Endothelial cell (in vitro differentiated cells): ENCODE data around the gene KANSL1L. TPM values are rescaled to one million over a fixed set of nuclear protein-coding genes. Genes with fewer than 3 reads are reported as not detected.

Experiments
- DNase-seq: peaks from one replicate; pipeline ENCODE4 v3.0.0; 2021; ENCODE audit warnings: low spot score
- H3K27ac Mint-ChIP-seq: one replicate; pipeline ENCODE4 v1.8.0; 2021; ENCODE audit warnings: mixed read lengths, inconsistent platforms; ENCODE audit not compliant: unreplicated experiment
- H3K27me3 Mint-ChIP-seq: one replicate; pipeline ENCODE4 v1.8.0; 2021; ENCODE audit warnings: mild to moderate bottlenecking, moderate library complexity, mixed read lengths, inconsistent platforms; ENCODE audit not compliant: unreplicated experiment
- H3K36me3 Mint-ChIP-seq: one replicate; pipeline ENCODE4 v1.8.0; 2021; ENCODE audit warnings: mild to moderate bottlenecking, low read depth, mixed read lengths, inconsistent platforms; ENCODE audit not compliant: unreplicated experiment
- H3K4me1 Mint-ChIP-seq: one replicate; pipeline ENCODE4 v1.8.0; 2021; ENCODE audit warnings: mild to moderate bottlenecking, mixed read lengths, inconsistent platforms; ENCODE audit not compliant: unreplicated experiment
- H3K4me3 Mint-ChIP-seq: one replicate; pipeline ENCODE4 v1.8.0; 2021; ENCODE audit warnings: mild to moderate bottlenecking, mixed read lengths, inconsistent platforms; ENCODE audit not compliant: unreplicated experiment
- H3K9me3 Mint-ChIP-seq: one replicate; pipeline ENCODE4 v1.8.0; 2021; ENCODE audit warnings: mixed read lengths, inconsistent platforms; ENCODE audit not compliant: unreplicated experiment
- total RNA-seq: library from RNA; stranded (reverse); fragmentation: NEBNext Ultra II Directional; extraction: Animal tissue kit (Norgen Biotek cat#: 25700); gene quantifications from one replicate; pipeline ENCODE4 v1.2.1, GENCODE V29; 2021; ENCODE audit not compliant: unreplicated experiment
- TF ChIP-seq, protein P1 (sequence below): fragments of 200-600 bp; sonication (generic); IDR thresholded peaks from one replicate; pipeline ENCODE4 v1.5.0; 2021; ENCODE audit warnings: antibody characterized with exemption; ENCODE audit not compliant: unreplicated experiment

KANSL1L gene
- total RNA-seq, 1 donor from 2014 or later, result 13.0 TPM

DNA sequence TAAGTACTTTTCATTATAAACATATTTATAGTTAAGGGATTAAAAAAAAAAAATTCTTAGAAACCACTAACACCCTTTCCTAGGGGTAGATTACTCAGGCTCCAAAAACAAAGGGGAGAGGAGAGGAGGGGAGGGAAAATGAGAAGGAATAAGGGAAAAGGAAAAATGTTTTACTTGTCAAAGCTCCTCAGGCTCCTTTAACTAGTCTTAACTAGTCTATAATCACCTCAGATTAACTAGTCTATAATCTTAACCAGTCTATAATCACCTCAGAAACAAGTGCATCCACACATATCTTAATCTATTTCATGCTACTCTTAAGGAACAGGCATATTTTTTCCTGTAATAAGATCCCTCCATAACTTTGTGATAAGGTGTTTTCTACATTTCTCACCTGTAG is 76.4 kb downstream of the KANSL1L start:
- Mint-ChIP-seq H3K27ac (no peak overlapping the region), H3K4me1 (no peaks in the 10 kb centered on the region), H3K27me3 (no peaks in the 10 kb centered on the region), H3K9me3 (no peaks in the 10 kb centered on the region), H3K36me3 (no peaks in the 10 kb centered on the region), H3K4me3 (no peak overlapping the region)
- TF ChIP-seq, protein P1, sequence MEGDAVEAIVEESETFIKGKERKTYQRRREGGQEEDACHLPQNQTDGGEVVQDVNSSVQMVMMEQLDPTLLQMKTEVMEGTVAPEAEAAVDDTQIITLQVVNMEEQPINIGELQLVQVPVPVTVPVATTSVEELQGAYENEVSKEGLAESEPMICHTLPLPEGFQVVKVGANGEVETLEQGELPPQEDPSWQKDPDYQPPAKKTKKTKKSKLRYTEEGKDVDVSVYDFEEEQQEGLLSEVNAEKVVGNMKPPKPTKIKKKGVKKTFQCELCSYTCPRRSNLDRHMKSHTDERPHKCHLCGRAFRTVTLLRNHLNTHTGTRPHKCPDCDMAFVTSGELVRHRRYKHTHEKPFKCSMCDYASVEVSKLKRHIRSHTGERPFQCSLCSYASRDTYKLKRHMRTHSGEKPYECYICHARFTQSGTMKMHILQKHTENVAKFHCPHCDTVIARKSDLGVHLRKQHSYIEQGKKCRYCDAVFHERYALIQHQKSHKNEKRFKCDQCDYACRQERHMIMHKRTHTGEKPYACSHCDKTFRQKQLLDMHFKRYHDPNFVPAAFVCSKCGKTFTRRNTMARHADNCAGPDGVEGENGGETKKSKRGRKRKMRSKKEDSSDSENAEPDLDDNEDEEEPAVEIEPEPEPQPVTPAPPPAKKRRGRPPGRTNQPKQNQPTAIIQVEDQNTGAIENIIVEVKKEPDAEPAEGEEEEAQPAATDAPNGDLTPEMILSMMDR, result no peak
- no peak for DNase-seq

- H3K4me3 Mint-ChIP-seq, result no peak overlapping the region
- no peak for DNase-seq
- no peaks in the 10 kb centered on the region for H3K36me3 Mint-ChIP-seq
- TF ChIP-seq, protein P1, result peak; percentile 32
- H3K27me3 Mint-ChIP-seq, result no peaks in the 10 kb centered on the region
- no peaks in the 10 kb centered on the region for H3K4me1 Mint-ChIP-seq
- H3K27ac Mint-ChIP-seq, result no peak overlapping the region
- H3K9me3 Mint-ChIP-seq, result no peaks in the 10 kb centered on the region
Observed at GRCh38 chr2:210092791-210093190, 78.4 kb downstream of the KANSL1L start.

DNA sequence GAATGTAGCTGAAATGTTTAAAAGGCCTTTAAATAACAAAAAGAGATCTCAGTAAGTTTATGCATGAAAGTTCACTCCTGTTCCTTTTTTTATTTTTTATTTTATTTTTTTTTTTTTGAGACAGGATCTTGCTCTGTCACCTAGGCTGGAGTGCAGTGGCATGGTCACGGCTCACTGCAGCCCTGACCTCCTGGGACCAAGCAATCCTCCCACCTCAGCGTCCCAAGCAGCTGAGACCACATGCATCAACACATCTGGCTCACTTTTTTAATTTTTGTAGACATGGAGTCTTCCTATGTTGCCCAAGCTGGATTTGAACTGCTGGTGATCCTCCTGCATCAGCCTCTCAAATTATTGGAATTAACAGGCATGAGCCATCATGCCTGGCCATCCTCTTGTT is 84.3 kb downstream of the KANSL1L start:
- Mint-ChIP-seq H3K27me3 (no peaks in the 10 kb centered on the region), H3K9me3 (no peaks in the 10 kb centered on the region), H3K4me1 (no peaks in the 10 kb centered on the region), H3K4me3 (no peak overlapping the region), H3K27ac (no peak overlapping the region), H3K36me3 (no peaks in the 10 kb centered on the region)
- TF ChIP-seq, protein P1, result no peak
- no peak for DNase-seq

- no peak for DNase-seq
- Mint-ChIP-seq H3K4me1 (no peaks in the 10 kb centered on the region), H3K9me3 (no peaks in the 10 kb centered on the region), H3K27me3 (no peaks in the 10 kb centered on the region), H3K4me3 (no peak overlapping the region), H3K27ac (no peak overlapping the region), H3K36me3 (no peaks in the 10 kb centered on the region)
- TF ChIP-seq, protein P1, result no peak
Observed at GRCh38 chr2:210086292-210086691, 84.9 kb downstream of the KANSL1L start.

GRCh38 chr2:210072922-210073509 is 98.2 kb downstream of the KANSL1L start:
- peak; percentile 9 for DNase-seq
- TF ChIP-seq, protein P1, result peak; percentile 80

More at GRCh38 chr2:210072922-210073509, 98.2 kb downstream of the KANSL1L start:
- no peaks in the 10 kb centered on the region for H3K4me1 Mint-ChIP-seq
- no peak overlapping the region for H3K27ac Mint-ChIP-seq
- H3K4me3 Mint-ChIP-seq, result no peak overlapping the region
- no peaks in the 10 kb centered on the region for H3K36me3 Mint-ChIP-seq
- H3K9me3 Mint-ChIP-seq, result no peaks in the 10 kb centered on the region
- H3K27me3 Mint-ChIP-seq, result no peaks in the 10 kb centered on the region
